ENCODE results near the gene NDUFS2. TPM values are rescaled to one million over a fixed set of nuclear protein-coding genes. Genes with fewer than 3 reads are reported as not detected.

Gene NDUFS2
- total and polyA plus RNA-seq, 4 experiments from 2014 or later: 89.9 to 112 (median 95.1) TPM

DNA sequence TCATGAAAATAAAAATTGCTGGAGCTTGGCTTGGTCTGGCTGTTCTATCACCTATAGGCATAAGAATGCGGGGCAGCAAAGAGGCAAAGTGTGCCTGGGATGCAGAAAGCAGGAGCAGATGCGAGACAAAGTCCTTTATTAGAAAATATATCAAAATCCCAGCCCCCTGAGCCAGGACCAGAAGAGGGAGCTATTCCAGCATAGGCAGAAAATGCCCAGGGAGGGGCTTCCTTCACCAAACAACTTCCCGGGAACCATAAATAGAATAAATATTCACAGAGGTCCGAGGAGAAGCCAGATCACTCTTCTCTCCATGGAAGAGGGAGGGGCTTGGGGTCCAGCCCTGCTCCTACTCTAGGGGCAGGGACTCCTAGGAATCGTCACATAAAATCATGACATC lies 31.0 kb upstream of the NDUFS2 start:
- ChIA-PET POLR2A (ENCODE audit: partially characterized antibody) (interaction anchor here (0.7 to 7.3 kb wide), 7 partner anchors 9 to 101 kb away, joined by 3 to 132 read pairs (median 4); partner anchors contain the start of genes ARHGAP30, DEDD, NDUFS2 and USP21), CTCF (ENCODE audit: partially characterized antibody) (interaction anchor here (1.0 to 8.2 kb wide), 3 partner anchors 10 to 54 kb away, joined by 3 to 98 read pairs (median 10); partner anchors contain the start of gene TOMM40L)
- Histone ChIP-seq H3K4me3 (ENCODE audit: low read length in 2 of 2) (no peak overlapping the region), H3K27me3 (ENCODE audit: insufficient read depth, low read length) (no peaks in the 10 kb centered on the region), H3K36me3 (ENCODE audit: insufficient read depth, low read length) (peaks cover 59% of the 10 kb centered on the region), H3K9me3 (ENCODE audit: control insufficient read depth in 1 of 2, low read length in 2 of 2) (no peaks in the 10 kb centered on the region), H3K4me1 (ENCODE audit: insufficient read depth, low read length) (peaks cover 30% of the 10 kb centered on the region), H3K27ac (ENCODE audit: low read depth, low read length) (no peak overlapping the region)
- no peaks in the 10 kb centered on the region for H3K9me3 Mint-ChIP-seq
- DNase-seq: no peak
- H3K27ac Mint-ChIP-seq: peak overlapping the region in 3 of 7 donors; percentile 17 to 63 (median 59)
- peaks cover 27 to 77% (median 46%) of the 10 kb centered on the region in 4 donors for H3K4me1 Mint-ChIP-seq
- H3K36me3 Mint-ChIP-seq: peaks cover 48 to 67% of the 10 kb centered on the region in 2 donors
- intact Hi-C loops (cut with micrococcal nuclease): no loop called here
- H3K4me3 Mint-ChIP-seq: no peak overlapping the region
- H3K27me3 Mint-ChIP-seq: no peaks in the 10 kb centered on the region

DNA sequence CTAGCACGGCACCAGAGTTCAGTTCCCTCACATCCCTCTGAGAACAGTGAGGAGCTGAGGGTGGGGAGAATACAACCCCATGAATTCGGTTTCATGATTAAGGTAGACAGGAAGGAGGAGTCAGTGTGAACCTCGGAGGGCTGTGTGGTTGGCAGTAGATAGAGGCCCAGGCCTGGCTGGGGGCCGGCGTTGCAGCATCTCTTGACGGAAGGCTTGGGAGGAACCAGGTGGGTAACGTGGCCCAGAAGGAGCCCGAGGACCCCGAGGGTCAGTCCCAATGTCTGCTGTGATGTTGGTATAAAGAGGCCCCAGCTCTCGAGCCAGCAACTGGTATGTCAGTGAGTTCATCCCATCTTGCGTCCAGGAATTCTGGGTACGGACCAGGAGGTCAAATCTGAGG lies 30.5 kb upstream of the NDUFS2 start:
- Histone ChIP-seq H3K27ac (ENCODE audit: low read depth, low read length) (no peak overlapping the region), H3K4me3 (ENCODE audit: low read length in 2 of 2) (no peak overlapping the region), H3K4me1 (ENCODE audit: insufficient read depth, low read length) (peaks cover 33% of the 10 kb centered on the region), H3K27me3 (ENCODE audit: insufficient read depth, low read length) (no peaks in the 10 kb centered on the region), H3K9me3 (ENCODE audit: control insufficient read depth in 1 of 2, low read length in 2 of 2) (no peaks in the 10 kb centered on the region), H3K36me3 (ENCODE audit: insufficient read depth, low read length) (peaks cover 59% of the 10 kb centered on the region)
- Mint-ChIP-seq H3K27me3 (no peaks in the 10 kb centered on the region), H3K27ac (peak overlapping the region in 1 of 7 donors; percentile 63), H3K9me3 (no peaks in the 10 kb centered on the region), H3K36me3 (peaks cover 48 to 70% of the 10 kb centered on the region in 2 donors), H3K4me1 (peaks cover 30 to 77% (median 49%) of the 10 kb centered on the region in 4 donors), H3K4me3 (no peak overlapping the region)
- ChIA-PET POLR2A (ENCODE audit: partially characterized antibody) (interaction anchor here (1.0 to 7.3 kb wide), 5 partner anchors 9 to 102 kb away, joined by 3 to 132 read pairs (median 4); partner anchors contain the start of genes ARHGAP30 and USP21), CTCF (ENCODE audit: partially characterized antibody) (interaction anchor here (1.0 to 8.2 kb wide), 3 partner anchors 9 to 44 kb away, joined by 3 to 98 read pairs (median 3); no protein-coding TSS in a partner anchor)
- no peak for DNase-seq
- intact Hi-C loops (cut with micrococcal nuclease): no loop called here

DNA sequence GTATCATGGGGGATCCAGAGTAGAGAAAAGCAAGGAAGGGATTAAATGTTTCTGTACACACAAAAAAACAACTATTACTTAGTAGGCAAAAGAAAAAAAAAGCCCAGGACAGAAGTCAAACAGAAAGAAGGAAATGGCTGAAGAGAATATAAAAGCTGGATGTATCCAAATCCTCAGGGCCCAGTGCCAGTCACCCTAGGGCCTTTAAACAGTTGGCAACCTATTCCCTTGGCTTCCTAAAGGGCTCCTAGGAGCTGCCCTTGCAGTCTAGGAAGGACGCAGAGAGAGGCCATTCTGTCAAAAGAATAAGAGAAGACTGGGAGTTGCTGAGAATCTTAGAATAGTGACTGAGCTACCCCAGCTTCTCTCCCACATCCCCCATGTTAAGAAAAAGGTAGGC lies 29.8 kb upstream of the NDUFS2 start:
- no peak overlapping the region for H3K4me3 ChIP-seq (ENCODE audit: low read length in 2 of 2)
- Mint-ChIP-seq H3K36me3 (peaks cover 48 to 76% of the 10 kb centered on the region in 2 donors), H3K4me3 (peak overlapping the region in 1 of 8 donors; percentile 29), H3K27me3 (no peaks in the 10 kb centered on the region), H3K27ac (peak overlapping the region in 4 of 7 donors; percentile 36 to 86 (median 72)), H3K9me3 (no peaks in the 10 kb centered on the region), H3K4me1 (peaks cover 27 to 74% (median 48%) of the 10 kb centered on the region in 4 donors)
- DNase-seq: no peak
- H3K4me1 ChIP-seq (ENCODE audit: insufficient read depth, low read length): peaks cover 29% of the 10 kb centered on the region
- no peaks in the 10 kb centered on the region for H3K27me3 ChIP-seq (ENCODE audit: insufficient read depth, low read length)
- no peak overlapping the region for H3K27ac ChIP-seq (ENCODE audit: low read depth, low read length)
- CTCF ChIA-PET (ENCODE audit: partially characterized antibody): interaction anchor here (1.3 kb wide), 1 partner anchor 10 kb away, joined by 3 read pairs; no protein-coding TSS in a partner anchor
- POLR2A ChIA-PET (ENCODE audit: partially characterized antibody): interaction anchor here (0.7 to 1.4 kb wide), 3 partner anchors 10 to 119 kb away, joined by 4 to 5 read pairs (median 4); no protein-coding TSS in a partner anchor
- peaks cover 59% of the 10 kb centered on the region for H3K36me3 ChIP-seq (ENCODE audit: insufficient read depth, low read length)
- intact Hi-C loops (cut with micrococcal nuclease): no loop called here
- H3K9me3 ChIP-seq (ENCODE audit: control insufficient read depth in 1 of 2, low read length in 2 of 2): no peaks in the 10 kb centered on the region

DNA sequence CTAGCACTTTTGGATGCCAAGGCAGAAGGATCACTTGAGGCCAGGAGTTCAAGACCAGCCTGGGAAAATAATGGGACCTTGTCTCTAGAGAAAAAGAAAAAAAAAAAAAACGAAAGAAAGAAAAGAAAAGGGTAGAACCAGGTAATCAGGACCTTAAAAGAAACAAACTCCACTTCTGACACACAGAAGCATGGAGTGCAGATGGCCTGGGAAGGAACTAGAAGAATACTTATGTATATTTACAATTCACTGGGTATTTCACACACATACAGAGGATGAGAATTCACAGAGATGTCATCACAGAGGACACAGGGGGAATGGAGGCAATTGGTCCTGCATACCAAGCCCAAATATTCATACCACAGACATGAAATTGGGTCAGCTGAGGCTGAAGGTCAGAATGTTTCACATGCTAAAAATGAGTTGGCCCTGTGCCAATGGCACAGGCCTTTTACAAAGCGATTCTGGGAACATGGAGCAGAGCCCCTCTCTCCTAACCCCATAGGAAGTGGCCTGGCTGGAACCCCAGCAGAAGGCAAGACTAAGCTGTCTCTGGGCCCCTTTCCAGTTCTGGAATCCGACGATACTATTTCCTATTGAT lies 29.3 kb upstream of the NDUFS2 start:
- Histone ChIP-seq H3K27me3 (ENCODE audit: insufficient read depth, low read length) (no peaks in the 10 kb centered on the region), H3K4me1 (ENCODE audit: insufficient read depth, low read length) (peaks cover 28% of the 10 kb centered on the region), H3K4me3 (ENCODE audit: low read length in 2 of 2) (no peak overlapping the region), H3K36me3 (ENCODE audit: insufficient read depth, low read length) (peaks cover 59% of the 10 kb centered on the region), H3K9me3 (ENCODE audit: control insufficient read depth in 1 of 2, low read length in 2 of 2) (no peaks in the 10 kb centered on the region), H3K27ac (ENCODE audit: low read depth, low read length) (no peak overlapping the region)
- peaks cover 48 to 76% of the 10 kb centered on the region in 2 donors for H3K36me3 Mint-ChIP-seq
- ChIA-PET CTCF (ENCODE audit: partially characterized antibody) (interaction anchor here (1.3 kb wide), 1 partner anchor 9 kb away, joined by 3 read pairs; no protein-coding TSS in a partner anchor), POLR2A (ENCODE audit: partially characterized antibody) (interaction anchor here (0.7 to 1.4 kb wide), 3 partner anchors 10 to 118 kb away, joined by 4 to 5 read pairs (median 4); no protein-coding TSS in a partner anchor)
- no peaks in the 10 kb centered on the region for H3K9me3 Mint-ChIP-seq
- H3K4me3 Mint-ChIP-seq: peak overlapping the region in 2 of 8 donors; percentile 29 to 46
- DNase-seq: no peak
- intact Hi-C loops (cut with micrococcal nuclease): no loop called here
- peak overlapping the region in 5 of 7 donors; percentile 37 to 86 (median 54) for H3K27ac Mint-ChIP-seq
- no peaks in the 10 kb centered on the region for H3K27me3 Mint-ChIP-seq
- peaks cover 30 to 74% (median 50%) of the 10 kb centered on the region in 4 donors for H3K4me1 Mint-ChIP-seq

DNA sequence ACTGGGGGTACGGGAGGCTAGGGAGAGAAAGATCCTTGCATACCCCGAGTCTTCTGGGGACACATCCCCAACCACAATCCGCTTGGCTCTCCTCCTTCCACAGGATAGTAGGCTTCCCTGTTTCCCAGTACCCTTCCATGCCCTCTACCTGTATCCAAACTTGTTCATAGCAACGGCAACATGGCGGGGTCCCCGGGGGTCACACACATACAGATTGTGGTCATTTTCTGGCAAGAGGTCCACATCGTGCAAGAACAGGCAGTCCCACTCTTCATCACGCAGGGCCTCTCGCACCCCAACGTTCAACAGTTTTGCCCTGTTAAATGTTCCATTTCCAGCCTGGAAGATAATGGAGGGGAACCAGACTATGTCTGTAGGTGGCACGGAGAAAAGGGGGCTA lies 28.5 kb upstream of the NDUFS2 start:
- Mint-ChIP-seq H3K4me1 (peaks cover 30 to 74% (median 53%) of the 10 kb centered on the region in 4 donors), H3K27me3 (no peaks in the 10 kb centered on the region), H3K9me3 (no peaks in the 10 kb centered on the region), H3K36me3 (peaks cover 48 to 76% of the 10 kb centered on the region in 2 donors), H3K27ac (peak overlapping the region in 3 of 7 donors; percentile 30 to 68 (median 53)), H3K4me3 (no peak overlapping the region)
- H3K27me3 ChIP-seq (ENCODE audit: insufficient read depth, low read length): no peaks in the 10 kb centered on the region
- no peak for DNase-seq
- H3K36me3 ChIP-seq (ENCODE audit: insufficient read depth, low read length): peaks cover 59% of the 10 kb centered on the region
- peaks cover 30% of the 10 kb centered on the region for H3K4me1 ChIP-seq (ENCODE audit: insufficient read depth, low read length)
- ChIA-PET POLR2A (ENCODE audit: partially characterized antibody) (no interaction called here), CTCF (ENCODE audit: partially characterized antibody) (interaction anchor here (0.6 to 4.3 kb wide), 2 partner anchors 9 to 18 kb away, joined by 3 to 31 read pairs; no protein-coding TSS in a partner anchor)
- H3K27ac ChIP-seq (ENCODE audit: low read depth, low read length): no peak overlapping the region
- H3K9me3 ChIP-seq (ENCODE audit: control insufficient read depth in 1 of 2, low read length in 2 of 2): no peaks in the 10 kb centered on the region
- intact Hi-C loops (cut with micrococcal nuclease): no loop called here
- no peak overlapping the region for H3K4me3 ChIP-seq (ENCODE audit: low read length in 2 of 2)

DNA sequence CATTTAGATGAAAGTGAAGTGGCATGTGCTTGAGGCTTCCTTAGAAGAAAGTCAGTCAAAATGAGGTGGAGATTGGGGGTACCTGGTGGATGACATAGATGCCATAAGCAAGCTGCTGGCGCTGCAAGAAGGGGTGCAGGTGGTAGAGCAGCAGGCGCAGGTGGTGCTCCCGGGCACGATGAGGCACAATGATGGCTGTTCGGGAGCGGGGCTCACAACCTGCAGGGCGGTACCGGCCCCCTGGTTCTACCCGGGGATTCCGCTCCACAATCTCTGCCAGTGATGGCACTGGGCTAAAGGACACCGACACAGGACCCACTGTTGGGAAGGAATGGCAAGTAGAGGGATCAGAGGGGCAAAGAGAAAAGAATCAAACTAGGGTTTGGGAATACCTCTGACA lies 27.3 kb upstream of the NDUFS2 start:
- H3K9me3 ChIP-seq (ENCODE audit: control insufficient read depth in 1 of 2, low read length in 2 of 2): no peaks in the 10 kb centered on the region
- H3K27ac ChIP-seq (ENCODE audit: low read depth, low read length): no peak overlapping the region
- H3K9me3 Mint-ChIP-seq: no peaks in the 10 kb centered on the region
- POLR2A ChIA-PET (ENCODE audit: partially characterized antibody): interaction anchor here (0.6 to 3.3 kb wide), 5 partner anchors 9 to 139 kb away, joined by 3 to 80 read pairs (median 4); partner anchors contain the start of genes DEDD, NDUFS2 and PPOX
- H3K27me3 ChIP-seq (ENCODE audit: insufficient read depth, low read length): no peaks in the 10 kb centered on the region
- H3K4me1 Mint-ChIP-seq: peaks cover 32 to 76% (median 49%) of the 10 kb centered on the region in 4 donors
- peaks cover 53% of the 10 kb centered on the region for H3K36me3 ChIP-seq (ENCODE audit: insufficient read depth, low read length)
- H3K4me3 Mint-ChIP-seq: peak overlapping the region in 6 of 8 donors; percentile 36 to 100 (median 50)
- DNase-seq: no peak
- peaks cover 32% of the 10 kb centered on the region for H3K4me1 ChIP-seq (ENCODE audit: insufficient read depth, low read length)
- no peak overlapping the region for H3K4me3 ChIP-seq (ENCODE audit: low read length in 2 of 2)
- H3K27ac Mint-ChIP-seq: peak overlapping the region in 5 of 7 donors; percentile 61 to 95 (median 76)
- CTCF ChIA-PET (ENCODE audit: partially characterized antibody): interaction anchor here (3.4 to 4.3 kb wide), 2 partner anchors 8 to 16 kb away, joined by 31 to 48 read pairs; partner anchors contain the start of gene PPOX
- H3K36me3 Mint-ChIP-seq: peaks cover 45 to 66% of the 10 kb centered on the region in 2 donors
- H3K27me3 Mint-ChIP-seq: no peaks in the 10 kb centered on the region
- intact Hi-C loops (cut with micrococcal nuclease): no loop called here

Data from CD4-positive, alpha-beta memory T cell (primary cell).